Breast epithelium (tissue), 3 donors: ENCODE data around the gene CCDC27.

Experiments
- CTCF ChIP-seq, 3 donors: fragments of 450-650 bp; IDR thresholded peaks; one replicate each; pipeline ENCODE4 v1.5.1; 2016 to 2017; ENCODE audit warnings: antibody characterized with exemption in 3 of 3, mild to moderate bottlenecking in 3 of 3, moderate library complexity in 3 of 3
- POLR2AphosphoS5 ChIP-seq, 3 donors: sonication (generic); formaldehyde crosslinking; IDR thresholded peaks; one replicate each; pipeline ENCODE4 v1.6.1; 2017; ENCODE audit warnings: antibody characterized with exemption in 3 of 3

- no peak for TF ChIP-seq CTCF (IDR thresholded peaks at IDR 0.05)
- no peak for TF ChIP-seq POLR2AphosphoS5 (IDR thresholded peaks at IDR 0.05)
These were observed 16.6 kb upstream of the CCDC27 start for GRCh38 chr1:3735688-3736087.
